HepG2 (cell line): Measurements from ENCODE around the gene INO80. TPM values are rescaled to one million over a fixed set of nuclear protein-coding genes. Genes with fewer than 3 reads are reported as not detected.

Experiments used
- CEBPB ChIP-seq: IDR thresholded peaks from 2 replicates; pipeline ENCODE4 v1.6.1; 2011; ENCODE audit warnings: low read depth, low read length, improper control_type of control experiment, borderline replicate concordance
- ETV6 ChIP-seq: sonication (generic); formaldehyde crosslinking; conservative IDR thresholded peaks from 2 replicates; pipeline ENCODE4 v1.4.0; 2020; ENCODE audit warnings: missing genetic modification reagents
- FOSL1 ChIP-seq: sonication (generic); formaldehyde crosslinking; IDR thresholded peaks from 2 replicates; pipeline ENCODE4 v1.9.0; 2021; ENCODE audit warnings: missing genetic modification reagents, borderline replicate concordance
- FOSL2 ChIP-seq: sonication (generic); formaldehyde crosslinking; IDR thresholded peaks from 2 replicates; pipeline ENCODE4 v1.4.0; 2020; ENCODE audit warnings: missing genetic modification reagents
- GLMP ChIP-seq: sonication (generic); formaldehyde crosslinking; IDR thresholded peaks from 2 replicates; pipeline ENCODE4 v1.9.0; 2021; ENCODE audit warnings: missing genetic modification reagents, mild to moderate bottlenecking, borderline replicate concordance
- GRHL1 ChIP-seq: sonication (generic); formaldehyde crosslinking; conservative IDR thresholded peaks from 2 replicates; pipeline ENCODE4 v1.8.0; 2022; ENCODE audit warnings: missing genetic modification reagents
- HNRNPK ChIP-seq: fragments of 200-400 bp; formaldehyde crosslinking; IDR thresholded peaks from 2 replicates; pipeline ENCODE4 v1.6.1; 2018; ENCODE audit warnings: low read length, low read depth, moderate library complexity, mild to moderate bottlenecking; ENCODE audit not compliant: poor library complexity, severe bottlenecking
- HOXA5 ChIP-seq: sonication (generic); formaldehyde crosslinking; IDR thresholded peaks from 2 replicates; pipeline ENCODE4 v1.4.0; 2020; ENCODE audit warnings: missing genetic modification reagents
- MLXIP ChIP-seq: sonication (generic); formaldehyde crosslinking; IDR thresholded peaks from 2 replicates; pipeline ENCODE4 v1.9.0; 2021; ENCODE audit warnings: missing genetic modification reagents, borderline replicate concordance
- MXD3 ChIP-seq: IDR thresholded peaks from 2 replicates; pipeline ENCODE4 v1.6.1; 2016; ENCODE audit warnings: mild to moderate bottlenecking, missing biosample characterization, missing genetic modification reagents
- MXD4 ChIP-seq: IDR thresholded peaks from 2 replicates; pipeline ENCODE4 v1.6.1; 2016; ENCODE audit warnings: mild to moderate bottlenecking, missing biosample characterization, missing genetic modification reagents
- NFYB ChIP-seq: sonication (generic); formaldehyde crosslinking; IDR thresholded peaks from 2 replicates; pipeline ENCODE4 v1.4.0; 2020; ENCODE audit warnings: missing genetic modification reagents
- PHB2 ChIP-seq: fragments of 450-650 bp; IDR thresholded peaks from 2 replicates; pipeline ENCODE4 v1.6.1; 2018; ENCODE audit not compliant: partially characterized antibody
- POGK ChIP-seq: sonication (generic); formaldehyde crosslinking; conservative IDR thresholded peaks from 2 replicates; pipeline ENCODE4 v1.8.0; 2022; ENCODE audit warnings: mild to moderate bottlenecking, moderate library complexity, missing genetic modification reagents
- RAD21 ChIP-seq: fragments of 450-650 bp; formaldehyde crosslinking; IDR thresholded peaks from 2 replicates; pipeline ENCODE4 v1.5.0; 2020; ENCODE audit warnings: mild to moderate bottlenecking
- RCOR2 ChIP-seq: IDR thresholded peaks from 2 replicates; pipeline ENCODE4 v1.6.1; 2016; ENCODE audit warnings: missing biosample characterization, missing genetic modification reagents
- SUZ12 ChIP-seq: fragments of 150-350 bp; IDR thresholded peaks from 2 replicates; pipeline ENCODE4 v1.6.1; 2014; ENCODE audit warnings: low read depth, low read length
- ZKSCAN5 ChIP-seq: sonication (generic); formaldehyde crosslinking; IDR thresholded peaks from 2 replicates; pipeline ENCODE4 v1.5.1; 2020; ENCODE audit warnings: mild to moderate bottlenecking, missing genetic modification reagents
- ZNF101 ChIP-seq: sonication (generic); formaldehyde crosslinking; IDR thresholded peaks from 2 replicates; pipeline ENCODE4 v1.4.0; 2020; ENCODE audit warnings: mild to moderate bottlenecking, low read depth, missing genetic modification reagents, borderline replicate concordance
- ZNF136 ChIP-seq: sonication (generic); formaldehyde crosslinking; IDR thresholded peaks from 2 replicates; pipeline ENCODE4 v1.8.1; 2022; ENCODE audit warnings: low read depth, mild to moderate bottlenecking, moderate library complexity, missing genetic modification reagents
- ZNF333 ChIP-seq: sonication (generic); formaldehyde crosslinking; IDR thresholded peaks from 2 replicates; pipeline ENCODE4 v1.4.0; 2020; ENCODE audit warnings: mild to moderate bottlenecking, missing genetic modification reagents, borderline replicate concordance
- polyA plus RNA-seq, 8 experiments: library from polyadenylated mRNA; depleted of rRNA in 3 of 8; stranded (reverse) in 7 of 8; unstranded in 1 of 8; fragments of >200 nt; fragmentation: Illumina TruSeq in 4 of 8; extraction: Trizol in 4 of 8; gene quantifications; 2 replicates each; pipeline versions ENCODE4 v1.2.1 to v1.2.3, GENCODE V29; 2011 to 2016; ENCODE audit warnings: low read depth in 4 of 8, missing spikeins in 1 of 8, mixed read lengths in 1 of 8; ENCODE audit not compliant: insufficient read depth in 1 of 8
- total RNA-seq, 5 experiments: library from RNA; depleted of rRNA; stranded (reverse); fragments of >200 nt; fragmentation: Illumina TruSeq; extraction: Trizol; gene quantifications; 2 replicates each; pipeline ENCODE4 v1.2.3, GENCODE V29; 2016; ENCODE audit warnings: low read depth in 1 of 5

The INO80 gene
- total and polyA plus RNA-seq, 2 of the 13 experiments (the other 11 are each of a cell fraction or from before 2014, with no cell fraction given): 3.6 to 14.8 TPM

GRCh38 chr15:41116116-41116961, at the start of gene INO80 (continued):
- TF ChIP-seq ZKSCAN5 (CRISPR knock-in tag) (no peak), FOSL1 (CRISPR knock-in tag) (no peak), NFYB (CRISPR knock-in tag) (peak; percentile 45), FOSL2 (CRISPR knock-in tag) (peak; percentile 57), HOXA5 (CRISPR knock-in tag) (no peak; the same call in 1 of the 2 replicates), RCOR2 (peak; percentile 11; the same call in 1 of the 2 replicates), MXD3 (CRISPR knock-in tag) (peak; percentile 91), MLXIP (CRISPR knock-in tag) (no peak), PHB2 (no peak), ZNF333 (peak; percentile 91), MXD4 (CRISPR knock-in tag) (peak; percentile 80; the same call in 1 of the 2 replicates), CEBPB (no peak; the same call in 1 of the 2 replicates), SUZ12 (no peak), GLMP (CRISPR knock-in tag) (no peak), ZNF136 (CRISPR knock-in tag) (0 out of 2 replicates have a peak, but pooled peaks have one; percentile 24), GRHL1 (CRISPR knock-in tag) (no peak), POGK (peak; percentile 70; the same call in 1 of the 2 replicates), HNRNPK (peak; percentile 71), ZNF101 (no peak), ETV6 (CRISPR knock-in tag) (no peak; the same call in 1 of the 2 replicates), RAD21 (CRISPR knock-in tag) (peak; percentile 35; the same call in 1 of the 2 replicates)
